HepG2 (cell line): ENCODE measurements around the gene ACCSL. TPM values are rescaled to one million over a fixed set of nuclear protein-coding genes. Genes with fewer than 3 reads are reported as not detected.

Source experiments
- ATAC-seq: fragments of 200-7000 bp; cut with Tn5 transposase; 3 replicates; pipeline ENCODE4 v1.9.1; 2020; ENCODE audit warnings: mild to moderate bottlenecking, moderate library complexity
- BruUV-seq: library from RNA; stranded (reverse); fragments of 400-500 nt; replicated peaks from 2 replicates; lab custom pipeline; 2021; lab: Mats Ljungman, UMichigan
- CTCF ChIA-PET: fragments of 300-600 bp; formaldehyde crosslinking; extraction: SDS; loops from one replicate; lab custom pipeline; 2021; ENCODE audit warnings: low total read pairs, inconsistent platforms, low intra/inter-chr PET ratio; lab: Yijun Ruan, JAX
- POLR2A ChIA-PET: fragments of 350-600 bp; sonication (Branson Sonifier 250); formaldehyde crosslinking; loops from one replicate; lab custom pipeline; 2020; ENCODE audit warnings: antibody characterized with exemption, inconsistent platforms; lab: Yijun Ruan, JAX
- DNase-seq: peaks from one replicate; pipeline ENCODE4 v3.0.0-alpha.2; 2015; ENCODE audit warnings: low spot score
- FAIRE-seq: peaks from 3 replicates; lab custom pipeline; 2011; peaks lifted over from hg19 to GRCh38; lab: Jason Lieb, UNC
- H2AFZ ChIP-seq: one replicate; pipeline ENCODE4 v1.6.1; 2011; ENCODE audit warnings: low read length, inconsistent platforms
- H3K27ac ChIP-seq: fragments of 300-600 bp; 3 replicates; pipeline ENCODE4 v1.8.0; 2011; ENCODE audit warnings: mixed run types, mild to moderate bottlenecking, mixed read lengths, low read length, inconsistent platforms; ENCODE audit not compliant: insufficient read depth; ENCODE audit errors: extremely low read length
- H3K27me3 ChIP-seq, 2 experiments: fragments of 200-600 bp in 1 of 2; 2 replicates in 1 of 2; 3 replicates in 1 of 2; pipeline versions ENCODE4 v1.6.0 to v1.8.0; 2011; ENCODE audit warnings: low read length in 2 of 2, mild to moderate bottlenecking in 2 of 2, moderate library complexity in 2 of 2, inconsistent platforms in 1 of 2; ENCODE audit not compliant: insufficient read depth in 2 of 2, control insufficient read depth in 1 of 2
- H3K36me3 ChIP-seq, 2 experiments: fragments of 200-600 bp in 1 of 2; replicated peaks in 1 of 2; 2 replicates in 1 of 2; 3 replicates in 1 of 2; pipeline versions ENCODE4 v1.5.1 to v1.8.0; 2011; ENCODE audit warnings: low read length in 2 of 2, inconsistent platforms in 1 of 2; ENCODE audit not compliant: insufficient read depth in 2 of 2, control insufficient read depth in 1 of 2
- H3K4me1 ChIP-seq: 2 replicates; pipeline ENCODE4 v1.5.1; 2012; ENCODE audit warnings: low read length, inconsistent platforms; ENCODE audit not compliant: insufficient read depth
- H3K4me2 ChIP-seq: 2 replicates; pipeline ENCODE4 v1.6.0; 2011; ENCODE audit warnings: low read depth, low read length, inconsistent platforms
- H3K4me3 ChIP-seq, 3 experiments: fragments of 200-600 bp in 1 of 3; sonication (generic), shearing (Covaris generic) in 1 of 3; replicated peaks in 1 of 3; 2 replicates each; pipeline ENCODE4 v1.5.1; 2011 to 2016; ENCODE audit warnings: low read length in 3 of 3, inconsistent platforms in 2 of 3, low read depth in 2 of 3, mild to moderate bottlenecking in 2 of 3, control low read depth in 1 of 3, mixed read lengths in 1 of 3; ENCODE audit not compliant: insufficient read depth in 1 of 3
- H3K79me2 ChIP-seq: one replicate; pipeline ENCODE4 v1.6.1; 2011; ENCODE audit warnings: low read length, inconsistent platforms; ENCODE audit not compliant: insufficient read depth
- H3K9ac ChIP-seq: 2 replicates; pipeline ENCODE4 v1.6.0; 2011; ENCODE audit warnings: mild to moderate bottlenecking, low read depth, low read length, inconsistent platforms; ENCODE audit not compliant: insufficient read depth
- H3K9me3 ChIP-seq: 2 replicates; pipeline ENCODE4 v1.5.1; 2012; ENCODE audit warnings: mild to moderate bottlenecking, low read length
- H4K20me1 ChIP-seq: 2 replicates; pipeline ENCODE4 v1.6.0; 2011; ENCODE audit warnings: inconsistent platforms, mild to moderate bottlenecking, low read length, moderate library complexity; ENCODE audit not compliant: insufficient read depth
- MAFF ChIP-seq: IDR thresholded peaks from 2 replicates; pipeline ENCODE4 v1.6.1; 2011; ENCODE audit warnings: low read depth, low read length, improper control_type of control experiment
- SIX1 ChIP-seq: sonication (generic); formaldehyde crosslinking; IDR thresholded peaks from 2 replicates; pipeline ENCODE4 v1.4.0; 2020; ENCODE audit warnings: missing genetic modification reagents, borderline replicate concordance
- ZC3H13 ChIP-seq: sonication (generic); formaldehyde crosslinking; IDR thresholded peaks from 2 replicates; pipeline ENCODE4 v1.8.1; 2023; ENCODE audit warnings: mild to moderate bottlenecking, missing genetic modification reagents, moderate library complexity
- ZNF350 ChIP-seq: sonication (generic); formaldehyde crosslinking; IDR thresholded peaks from 2 replicates; pipeline ENCODE4 v1.4.0; 2020; ENCODE audit warnings: mild to moderate bottlenecking, low read depth, missing genetic modification reagents, borderline replicate concordance
- ZNF883 ChIP-seq: sonication (generic); formaldehyde crosslinking; IDR thresholded peaks from 2 replicates; pipeline ENCODE4 v1.5.1; 2020; ENCODE audit warnings: mild to moderate bottlenecking, missing genetic modification reagents; ENCODE audit errors: not compliant biosample characterization
- WGBS: methylation state at CpG from one replicate; pipeline ENCODE4 v1.1.6; 2017; ENCODE audit warnings: low lambda C conversion rate; 5-methylcytosine and 5-hydroxymethylcytosine counted together
- in situ Hi-C: cut with HindIII; loops from 2 replicates; pipeline ENCODE4 v1.10.0; 2017; ENCODE audit warnings: low pct_unique_long_range_greater_than_20kb; ENCODE audit not compliant: extremely low pct_ligation_motif_present
- intact Hi-C: fragments of 100-400 bp; cut with micrococcal nuclease; formaldehyde crosslinking; loops from one replicate; pipeline ENCODE4 v1.10.0; 2022; ENCODE audit not compliant: unreplicated experiment
- polyA plus RNA-seq, 8 experiments: library from polyadenylated mRNA; depleted of rRNA in 3 of 8; stranded (reverse) in 7 of 8; unstranded in 1 of 8; fragments of >200 nt; fragmentation: Illumina TruSeq in 4 of 8; extraction: Trizol in 4 of 8; gene quantifications; 2 replicates each; pipeline versions ENCODE4 v1.2.1 to v1.2.3, GENCODE V29; 2011 to 2016; ENCODE audit warnings: low read depth in 4 of 8, missing spikeins in 1 of 8, mixed read lengths in 1 of 8; ENCODE audit not compliant: insufficient read depth in 1 of 8
- total RNA-seq, 5 experiments: library from RNA; depleted of rRNA; stranded (reverse); fragments of >200 nt; fragmentation: Illumina TruSeq; extraction: Trizol; gene quantifications; 2 replicates each; pipeline ENCODE4 v1.2.3, GENCODE V29; 2016; ENCODE audit warnings: low read depth in 1 of 5
- TF ChIP-seq, protein P1 (sequence below): sonication (generic); formaldehyde crosslinking; IDR thresholded peaks from 2 replicates; pipeline ENCODE4 v1.4.0; 2020; ENCODE audit warnings: missing genetic modification reagents, mild to moderate bottlenecking, borderline replicate concordance

The ACCSL gene
- total and polyA plus RNA-seq, 2 of the 13 experiments (the other 11 are each of a cell fraction or from before 2014, with no cell fraction given), result not detected

GRCh38 chr11:44008698-44009097 lies 39.1 kb upstream of the ACCSL start (continued):
- TF ChIP-seq MAFF (no peak), ZNF350 (no peak), ZC3H13 (CRISPR knock-in tag) (no peak), ZNF883 (CRISPR knock-in tag) (no peak)
- TF ChIP-seq, protein P1, sequence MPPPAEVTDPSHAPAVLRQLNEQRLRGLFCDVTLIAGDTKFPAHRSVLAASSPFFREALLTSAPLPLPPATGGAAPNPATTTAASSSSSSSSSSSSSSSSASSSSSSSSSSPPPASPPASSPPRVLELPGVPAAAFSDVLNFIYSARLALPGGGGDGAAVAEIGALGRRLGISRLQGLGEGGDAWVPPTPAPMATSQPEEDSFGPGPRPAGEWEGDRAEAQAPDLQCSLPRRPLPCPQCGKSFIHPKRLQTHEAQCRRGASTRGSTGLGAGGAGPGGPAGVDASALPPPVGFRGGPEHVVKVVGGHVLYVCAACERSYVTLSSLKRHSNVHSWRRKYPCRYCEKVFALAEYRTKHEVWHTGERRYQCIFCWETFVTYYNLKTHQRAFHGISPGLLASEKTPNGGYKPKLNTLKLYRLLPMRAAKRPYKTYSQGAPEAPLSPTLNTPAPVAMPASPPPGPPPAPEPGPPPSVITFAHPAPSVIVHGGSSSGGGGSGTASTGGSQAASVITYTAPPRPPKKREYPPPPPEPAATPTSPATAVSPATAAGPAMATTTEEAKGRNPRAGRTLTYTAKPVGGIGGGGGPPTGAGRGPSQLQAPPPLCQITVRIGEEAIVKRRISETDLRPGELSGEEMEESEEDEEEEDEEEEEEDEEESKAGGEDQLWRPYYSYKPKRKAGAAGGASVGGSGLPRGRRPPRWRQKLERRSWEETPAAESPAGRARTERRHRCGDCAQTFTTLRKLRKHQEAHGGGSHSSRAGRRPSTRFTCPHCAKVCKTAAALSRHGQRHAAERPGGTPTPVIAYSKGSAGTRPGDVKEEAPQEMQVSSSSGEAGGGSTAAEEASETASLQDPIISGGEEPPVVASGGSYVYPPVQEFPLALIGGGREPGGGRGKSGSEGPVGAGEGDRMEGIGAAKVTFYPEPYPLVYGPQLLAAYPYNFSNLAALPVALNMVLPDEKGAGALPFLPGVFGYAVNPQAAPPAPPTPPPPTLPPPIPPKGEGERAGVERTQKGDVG (CRISPR knock-in tag), result no peak

DNA sequence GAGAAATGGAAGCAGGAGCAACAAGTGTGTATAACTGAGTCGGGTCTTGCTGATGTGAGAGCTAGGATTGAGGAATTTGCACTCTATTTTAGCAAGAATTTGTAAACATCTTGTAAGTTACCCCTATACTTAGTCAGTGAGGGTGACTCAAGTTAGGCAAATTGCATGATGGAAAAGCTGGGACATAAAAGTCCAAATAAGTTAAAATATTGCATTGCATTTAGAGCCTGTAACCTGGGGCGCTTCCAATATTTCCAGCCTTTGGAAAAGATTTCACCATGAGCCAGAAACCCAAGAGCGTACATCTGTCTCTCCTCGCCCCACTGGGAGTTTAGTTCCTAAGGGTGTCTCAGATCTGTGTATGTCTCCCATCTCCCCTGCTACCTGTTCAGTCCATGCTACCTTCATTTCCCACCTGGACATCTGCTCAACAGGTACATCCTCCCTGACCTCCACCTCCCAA lies 37.0 kb upstream of the ACCSL start:
- CTCF ChIA-PET, result no interaction called here
- Histone ChIP-seq H3K27me3 (peaks cover 0 to 19% of the 10 kb centered on the region in 2 experiments; a peak in 3 of 5 replicates), H3K4me2 (no peak overlapping the region), H3K27ac (no peak overlapping the region), H4K20me1 (no peaks in the 10 kb centered on the region), H3K4me1 (no peaks in the 10 kb centered on the region), H3K9me3 (no peaks in the 10 kb centered on the region), H3K36me3 (no peaks in the 10 kb centered on the region), H2AFZ (no peak overlapping the region), H3K4me3 (no peak overlapping the region), H3K79me2 (no peaks in the 10 kb centered on the region), H3K9ac (no peak overlapping the region)
- no peak for TF ChIP-seq SIX1 (CRISPR knock-in tag)
- no TSS peak for BruUV-seq
- in situ Hi-C loops (no loop called here), intact Hi-C loops (no loop called here)
- no peak for DNase-seq
- 7% methylated on average over 4 of the region's 4 CpGs for WGBS
- POLR2A ChIA-PET, result no interaction called here
- ATAC-seq, result no peak
- FAIRE-seq, result no peak
